ENCODE data around the gene KCNIP3.

The KCNIP3 gene

DNA sequence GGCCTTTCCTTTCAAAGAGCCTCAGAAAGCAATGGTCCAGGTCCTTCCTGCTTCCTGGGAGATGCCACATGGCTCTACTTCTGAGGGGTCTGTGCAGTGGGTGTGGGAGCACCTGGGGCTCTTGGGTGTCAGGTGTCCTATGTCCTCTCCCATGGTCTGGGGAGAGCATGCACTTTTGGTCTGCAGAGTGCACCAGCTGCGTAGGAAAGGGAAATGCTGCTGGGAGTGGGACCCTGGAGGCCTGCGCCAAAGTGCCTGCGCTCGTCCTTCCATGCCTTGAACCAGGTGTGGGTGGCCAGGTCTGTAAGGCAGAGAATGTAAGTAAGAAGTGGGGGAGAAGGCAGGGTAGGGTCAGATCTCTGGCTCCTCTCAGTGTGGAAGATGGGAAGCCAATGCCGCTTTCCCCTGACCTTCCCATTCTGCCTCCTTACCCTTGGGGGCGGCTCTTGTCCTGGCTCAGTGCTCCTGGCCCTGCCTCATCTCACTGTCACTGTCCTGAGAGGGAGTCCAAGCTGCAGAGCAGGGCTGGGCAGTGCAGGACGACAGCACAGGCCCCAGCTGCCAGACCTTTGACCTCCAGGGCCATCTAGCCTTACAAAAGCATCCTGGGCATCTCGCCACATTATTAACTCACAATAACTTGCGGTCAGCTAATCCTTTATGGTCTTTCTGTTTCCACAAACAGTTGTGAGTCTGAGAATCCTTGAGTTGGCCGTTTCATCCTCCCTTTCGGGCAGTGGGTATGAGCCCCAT is 29.5 kb upstream of the KCNIP3 start:
- TF ChIP-seq PPARA (CRISPR knock-in tag; IDR thresholded peaks at IDR 0.05; ENCODE audit: borderline replicate concordance) (no peak), TOX (CRISPR knock-in tag; IDR thresholded peaks at IDR 0.05; ENCODE audit: borderline replicate concordance) (no peak), RARB (CRISPR knock-in tag; IDR thresholded peaks at IDR 0.05) (no peak), ARNTL (CRISPR knock-in tag; IDR thresholded peaks at IDR 0.05; ENCODE audit: borderline replicate concordance, low read depth) (no peak), ZC3H10 (CRISPR knock-in tag; IDR thresholded peaks at IDR 0.05) (no peak), ZFP30 (CRISPR knock-in tag; IDR thresholded peaks at IDR 0.05) (no peak), OSR1 (CRISPR knock-in tag; IDR thresholded peaks at IDR 0.05) (no peak), BACH2 (CRISPR knock-in tag; IDR thresholded peaks at IDR 0.05; ENCODE audit: borderline replicate concordance) (no peak), TCF4 (CRISPR knock-in tag; IDR thresholded peaks at IDR 0.05; ENCODE audit: borderline replicate concordance) (no peak), ZNF70 (CRISPR knock-in tag; IDR thresholded peaks at IDR 0.05) (no peak), ZNF565 (CRISPR knock-in tag; conservative IDR thresholded peaks at IDR 0.05; ENCODE audit: low read depth) (no peak), ISL1 (CRISPR knock-in tag; IDR thresholded peaks at IDR 0.05) (no peak), CSDC2 (CRISPR knock-in tag; IDR thresholded peaks at IDR 0.05) (no peak), ESRRG (CRISPR knock-in tag; IDR thresholded peaks at IDR 0.05) (no peak), ZNF8 (CRISPR knock-in tag; IDR thresholded peaks at IDR 0.05) (no peak), ZFP3 (CRISPR knock-in tag; IDR thresholded peaks at IDR 0.05) (no peak), SNAI2 (CRISPR knock-in tag; IDR thresholded peaks at IDR 0.05) (no peak)
- TF ChIP-seq, protein P1, sequence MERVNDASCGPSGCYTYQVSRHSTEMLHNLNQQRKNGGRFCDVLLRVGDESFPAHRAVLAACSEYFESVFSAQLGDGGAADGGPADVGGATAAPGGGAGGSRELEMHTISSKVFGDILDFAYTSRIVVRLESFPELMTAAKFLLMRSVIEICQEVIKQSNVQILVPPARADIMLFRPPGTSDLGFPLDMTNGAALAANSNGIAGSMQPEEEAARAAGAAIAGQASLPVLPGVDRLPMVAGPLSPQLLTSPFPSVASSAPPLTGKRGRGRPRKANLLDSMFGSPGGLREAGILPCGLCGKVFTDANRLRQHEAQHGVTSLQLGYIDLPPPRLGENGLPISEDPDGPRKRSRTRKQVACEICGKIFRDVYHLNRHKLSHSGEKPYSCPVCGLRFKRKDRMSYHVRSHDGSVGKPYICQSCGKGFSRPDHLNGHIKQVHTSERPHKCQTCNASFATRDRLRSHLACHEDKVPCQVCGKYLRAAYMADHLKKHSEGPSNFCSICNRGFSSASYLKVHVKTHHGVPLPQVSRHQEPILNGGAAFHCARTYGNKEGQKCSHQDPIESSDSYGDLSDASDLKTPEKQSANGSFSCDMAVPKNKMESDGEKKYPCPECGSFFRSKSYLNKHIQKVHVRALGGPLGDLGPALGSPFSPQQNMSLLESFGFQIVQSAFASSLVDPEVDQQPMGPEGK (CRISPR knock-in tag; IDR thresholded peaks at IDR 0.05; ENCODE audit: borderline replicate concordance) = no peak
- TF ChIP-seq, protein P2, sequence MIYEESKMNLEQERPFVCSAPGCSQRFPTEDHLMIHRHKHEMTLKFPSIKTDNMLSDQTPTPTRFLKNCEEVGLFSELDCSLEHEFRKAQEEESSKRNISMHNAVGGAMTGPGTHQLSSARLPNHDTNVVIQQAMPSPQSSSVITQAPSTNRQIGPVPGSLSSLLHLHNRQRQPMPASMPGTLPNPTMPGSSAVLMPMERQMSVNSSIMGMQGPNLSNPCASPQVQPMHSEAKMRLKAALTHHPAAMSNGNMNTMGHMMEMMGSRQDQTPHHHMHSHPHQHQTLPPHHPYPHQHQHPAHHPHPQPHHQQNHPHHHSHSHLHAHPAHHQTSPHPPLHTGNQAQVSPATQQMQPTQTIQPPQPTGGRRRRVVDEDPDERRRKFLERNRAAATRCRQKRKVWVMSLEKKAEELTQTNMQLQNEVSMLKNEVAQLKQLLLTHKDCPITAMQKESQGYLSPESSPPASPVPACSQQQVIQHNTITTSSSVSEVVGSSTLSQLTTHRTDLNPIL (CRISPR knock-in tag; IDR thresholded peaks at IDR 0.05; ENCODE audit: low read depth) = no peak
- TF ChIP-seq, protein P3, sequence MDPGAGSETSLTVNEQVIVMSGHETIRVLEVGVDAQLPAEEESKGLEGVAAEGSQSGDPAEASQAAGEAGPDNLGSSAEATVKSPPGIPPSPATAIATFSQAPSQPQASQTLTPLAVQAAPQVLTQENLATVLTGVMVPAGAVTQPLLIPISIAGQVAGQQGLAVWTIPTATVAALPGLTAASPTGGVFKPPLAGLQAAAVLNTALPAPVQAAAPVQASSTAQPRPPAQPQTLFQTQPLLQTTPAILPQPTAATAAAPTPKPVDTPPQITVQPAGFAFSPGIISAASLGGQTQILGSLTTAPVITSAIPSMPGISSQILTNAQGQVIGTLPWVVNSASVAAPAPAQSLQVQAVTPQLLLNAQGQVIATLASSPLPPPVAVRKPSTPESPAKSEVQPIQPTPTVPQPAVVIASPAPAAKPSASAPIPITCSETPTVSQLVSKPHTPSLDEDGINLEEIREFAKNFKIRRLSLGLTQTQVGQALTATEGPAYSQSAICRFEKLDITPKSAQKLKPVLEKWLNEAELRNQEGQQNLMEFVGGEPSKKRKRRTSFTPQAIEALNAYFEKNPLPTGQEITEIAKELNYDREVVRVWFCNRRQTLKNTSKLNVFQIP (CRISPR knock-in tag; IDR thresholded peaks at IDR 0.05; ENCODE audit: borderline replicate concordance, low read depth) = no peak
- no peak for ATAC-seq

DNA sequence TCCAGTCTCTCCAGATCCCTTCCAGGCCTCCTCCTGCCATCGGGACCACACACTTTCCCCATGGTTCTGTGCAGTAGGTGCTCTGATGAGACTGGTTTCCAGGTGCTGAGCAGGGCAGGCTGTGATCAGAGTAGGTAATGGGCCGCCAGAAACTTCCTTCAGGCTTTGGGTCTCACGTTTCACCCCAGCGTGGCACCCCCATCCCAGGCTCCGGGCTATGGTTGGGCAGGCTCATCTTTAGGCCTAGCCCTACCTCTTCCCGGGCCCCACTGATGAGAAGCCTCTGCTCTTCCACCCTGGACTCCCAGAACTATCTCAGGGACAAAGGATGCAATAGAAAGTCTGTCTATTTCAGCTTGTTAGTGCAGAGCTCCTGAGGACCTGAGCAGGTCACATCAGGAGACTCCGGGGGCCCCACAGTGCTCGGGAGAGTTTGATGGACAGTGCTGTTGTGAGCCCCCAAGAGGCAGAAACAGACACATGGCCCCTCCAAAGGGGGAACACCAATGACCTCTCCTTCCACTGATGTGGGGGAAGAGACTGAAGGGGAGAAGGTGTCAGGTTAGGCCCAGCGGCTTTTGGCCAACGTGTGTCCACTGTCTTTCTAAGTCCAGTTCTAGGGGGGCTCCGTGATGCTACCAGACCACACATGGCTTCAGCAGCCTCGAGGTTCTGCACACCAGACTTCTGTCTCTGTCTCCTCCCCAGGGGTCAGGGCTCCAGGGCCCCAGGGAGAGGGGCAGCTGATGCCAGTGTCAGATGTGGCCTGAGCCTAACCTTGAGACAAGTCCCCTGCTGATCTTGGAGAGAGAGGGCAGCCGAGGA is 28.7 kb upstream of the KCNIP3 start:
- TF ChIP-seq ISL1 (CRISPR knock-in tag; IDR thresholded peaks at IDR 0.05) = no peak
- TF ChIP-seq, protein P4, sequence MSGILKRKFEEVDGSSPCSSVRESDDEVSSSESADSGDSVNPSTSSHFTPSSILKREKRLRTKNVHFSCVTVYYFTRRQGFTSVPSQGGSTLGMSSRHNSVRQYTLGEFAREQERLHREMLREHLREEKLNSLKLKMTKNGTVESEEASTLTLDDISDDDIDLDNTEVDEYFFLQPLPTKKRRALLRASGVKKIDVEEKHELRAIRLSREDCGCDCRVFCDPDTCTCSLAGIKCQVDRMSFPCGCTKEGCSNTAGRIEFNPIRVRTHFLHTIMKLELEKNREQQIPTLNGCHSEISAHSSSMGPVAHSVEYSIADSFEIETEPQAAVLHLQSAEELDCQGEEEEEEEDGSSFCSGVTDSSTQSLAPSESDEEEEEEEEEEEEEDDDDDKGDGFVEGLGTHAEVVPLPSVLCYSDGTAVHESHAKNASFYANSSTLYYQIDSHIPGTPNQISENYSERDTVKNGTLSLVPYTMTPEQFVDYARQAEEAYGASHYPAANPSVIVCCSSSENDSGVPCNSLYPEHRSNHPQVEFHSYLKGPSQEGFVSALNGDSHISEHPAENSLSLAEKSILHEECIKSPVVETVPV (CRISPR knock-in tag; IDR thresholded peaks at IDR 0.05) = no peak
- TF ChIP-seq, protein P1 (CRISPR knock-in tag; IDR thresholded peaks at IDR 0.05; ENCODE audit: borderline replicate concordance) = no peak
- TF ChIP-seq, protein P2 (CRISPR knock-in tag; IDR thresholded peaks at IDR 0.05; ENCODE audit: low read depth) = no peak
- no peak for TF ChIP-seq OSR1 (CRISPR knock-in tag; IDR thresholded peaks at IDR 0.05)
- no peak for TF ChIP-seq TOX (CRISPR knock-in tag; IDR thresholded peaks at IDR 0.05; ENCODE audit: borderline replicate concordance)
- TF ChIP-seq TCF4 (CRISPR knock-in tag; IDR thresholded peaks at IDR 0.05; ENCODE audit: borderline replicate concordance) = no peak
- TF ChIP-seq ESRRG (CRISPR knock-in tag; IDR thresholded peaks at IDR 0.05) = no peak
- no peak for TF ChIP-seq ARNTL (CRISPR knock-in tag; IDR thresholded peaks at IDR 0.05; ENCODE audit: borderline replicate concordance, low read depth)
- no peak for TF ChIP-seq PPARA (CRISPR knock-in tag; IDR thresholded peaks at IDR 0.05; ENCODE audit: borderline replicate concordance)
- no peak for TF ChIP-seq BACH2 (CRISPR knock-in tag; IDR thresholded peaks at IDR 0.05; ENCODE audit: borderline replicate concordance)
- no peak for TF ChIP-seq ZFP30 (CRISPR knock-in tag; IDR thresholded peaks at IDR 0.05)
- TF ChIP-seq, protein P5, sequence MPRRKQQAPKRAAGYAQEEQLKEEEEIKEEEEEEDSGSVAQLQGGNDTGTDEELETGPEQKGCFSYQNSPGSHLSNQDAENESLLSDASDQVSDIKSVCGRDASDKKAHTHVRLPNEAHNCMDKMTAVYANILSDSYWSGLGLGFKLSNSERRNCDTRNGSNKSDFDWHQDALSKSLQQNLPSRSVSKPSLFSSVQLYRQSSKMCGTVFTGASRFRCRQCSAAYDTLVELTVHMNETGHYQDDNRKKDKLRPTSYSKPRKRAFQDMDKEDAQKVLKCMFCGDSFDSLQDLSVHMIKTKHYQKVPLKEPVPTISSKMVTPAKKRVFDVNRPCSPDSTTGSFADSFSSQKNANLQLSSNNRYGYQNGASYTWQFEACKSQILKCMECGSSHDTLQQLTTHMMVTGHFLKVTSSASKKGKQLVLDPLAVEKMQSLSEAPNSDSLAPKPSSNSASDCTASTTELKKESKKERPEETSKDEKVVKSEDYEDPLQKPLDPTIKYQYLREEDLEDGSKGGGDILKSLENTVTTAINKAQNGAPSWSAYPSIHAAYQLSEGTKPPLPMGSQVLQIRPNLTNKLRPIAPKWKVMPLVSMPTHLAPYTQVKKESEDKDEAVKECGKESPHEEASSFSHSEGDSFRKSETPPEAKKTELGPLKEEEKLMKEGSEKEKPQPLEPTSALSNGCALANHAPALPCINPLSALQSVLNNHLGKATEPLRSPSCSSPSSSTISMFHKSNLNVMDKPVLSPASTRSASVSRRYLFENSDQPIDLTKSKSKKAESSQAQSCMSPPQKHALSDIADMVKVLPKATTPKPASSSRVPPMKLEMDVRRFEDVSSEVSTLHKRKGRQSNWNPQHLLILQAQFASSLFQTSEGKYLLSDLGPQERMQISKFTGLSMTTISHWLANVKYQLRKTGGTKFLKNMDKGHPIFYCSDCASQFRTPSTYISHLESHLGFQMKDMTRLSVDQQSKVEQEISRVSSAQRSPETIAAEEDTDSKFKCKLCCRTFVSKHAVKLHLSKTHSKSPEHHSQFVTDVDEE (CRISPR knock-in tag; IDR thresholded peaks at IDR 0.05) = no peak
- TF ChIP-seq RARB (CRISPR knock-in tag; IDR thresholded peaks at IDR 0.05) = no peak
- TF ChIP-seq SNAI2 (CRISPR knock-in tag; IDR thresholded peaks at IDR 0.05) = no peak
- no peak for TF ChIP-seq CSDC2 (CRISPR knock-in tag; IDR thresholded peaks at IDR 0.05)
- no peak for ATAC-seq
